Kidney epithelial cell (primary cell): Measurements from ENCODE around the gene HPCAL1. TPM values are rescaled to one million over a fixed set of nuclear protein-coding genes. Genes with fewer than 3 reads are reported as not detected.

Experiments
- DNase-seq: peaks from one replicate; pipeline ENCODE4 v3.0.0-alpha.2; 2010; ENCODE audit warnings: low read depth
- H3K27me3 ChIP-seq: 2 replicates; pipeline ENCODE4 v1.6.0; 2011; ENCODE audit warnings: low read length; ENCODE audit not compliant: control insufficient read depth, insufficient read depth
- H3K36me3 ChIP-seq: 2 replicates; pipeline ENCODE4 v1.5.1; 2011; ENCODE audit warnings: low read length; ENCODE audit not compliant: control insufficient read depth, insufficient read depth
- H3K4me3 ChIP-seq: 2 replicates; pipeline ENCODE4 v1.5.1; 2011; ENCODE audit warnings: low read depth, mild to moderate bottlenecking, control low read depth, low read length
- total RNA-seq: library from RNA; depleted of rRNA; stranded (reverse); fragments of >200 nt; gene quantifications from 2 replicates; pipeline ENCODE4 v1.2.3, GENCODE V29; 2015
- TF ChIP-seq, protein P1 (sequence below): IDR thresholded peaks from 2 replicates; pipeline ENCODE4 v1.5.1; 2011; ENCODE audit warnings: mild to moderate bottlenecking, moderate library complexity, low read length, control low read depth, inconsistent platforms; ENCODE audit not compliant: insufficient read depth, poor library complexity, severe bottlenecking

The HPCAL1 gene
- total RNA-seq, 1 donor from 2014 or later: 33.7 TPM

DNA sequence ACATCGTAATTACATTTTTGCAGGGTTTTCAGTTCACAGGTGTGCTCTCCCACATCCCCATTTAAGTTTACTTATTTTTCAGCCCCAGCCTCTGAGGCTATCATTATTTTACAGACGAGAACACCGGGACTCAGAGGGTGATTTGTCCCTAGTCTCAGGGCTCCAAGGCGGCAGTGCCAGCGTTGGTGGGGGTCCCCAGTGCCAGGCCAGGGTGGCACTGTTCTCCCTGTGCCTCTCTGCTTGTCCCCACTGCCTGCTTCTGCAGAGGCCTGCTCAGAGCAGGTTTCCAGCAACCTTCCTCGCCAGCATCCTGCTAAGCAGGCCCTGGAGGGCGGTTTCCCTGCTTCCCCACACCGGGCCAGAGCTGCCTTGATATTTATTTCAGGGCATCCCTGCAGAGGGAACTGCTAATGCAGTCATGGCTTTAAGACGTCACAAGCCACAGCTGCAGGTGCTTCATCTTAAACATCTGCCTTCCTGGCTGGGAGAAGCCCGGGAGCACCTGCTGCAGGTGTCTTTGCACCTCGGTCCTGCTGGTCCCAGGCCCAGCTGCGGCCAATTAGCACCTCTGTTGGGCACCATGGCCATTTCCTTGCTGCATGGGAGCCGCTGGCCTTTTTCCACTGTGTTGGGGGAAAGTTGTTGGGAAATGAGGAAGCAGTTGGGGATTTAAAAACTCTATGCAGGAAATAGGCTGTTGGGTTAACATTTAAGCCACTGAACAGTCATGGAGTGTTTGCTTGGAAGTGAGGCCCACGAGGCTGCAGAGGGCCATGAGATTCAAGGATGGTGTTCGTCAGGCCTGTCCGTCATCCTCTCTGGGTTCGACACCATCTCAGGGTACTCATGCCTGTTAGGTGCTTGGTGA lies 22.8 kb downstream of the HPCAL1 start:
- TF ChIP-seq, protein P1, sequence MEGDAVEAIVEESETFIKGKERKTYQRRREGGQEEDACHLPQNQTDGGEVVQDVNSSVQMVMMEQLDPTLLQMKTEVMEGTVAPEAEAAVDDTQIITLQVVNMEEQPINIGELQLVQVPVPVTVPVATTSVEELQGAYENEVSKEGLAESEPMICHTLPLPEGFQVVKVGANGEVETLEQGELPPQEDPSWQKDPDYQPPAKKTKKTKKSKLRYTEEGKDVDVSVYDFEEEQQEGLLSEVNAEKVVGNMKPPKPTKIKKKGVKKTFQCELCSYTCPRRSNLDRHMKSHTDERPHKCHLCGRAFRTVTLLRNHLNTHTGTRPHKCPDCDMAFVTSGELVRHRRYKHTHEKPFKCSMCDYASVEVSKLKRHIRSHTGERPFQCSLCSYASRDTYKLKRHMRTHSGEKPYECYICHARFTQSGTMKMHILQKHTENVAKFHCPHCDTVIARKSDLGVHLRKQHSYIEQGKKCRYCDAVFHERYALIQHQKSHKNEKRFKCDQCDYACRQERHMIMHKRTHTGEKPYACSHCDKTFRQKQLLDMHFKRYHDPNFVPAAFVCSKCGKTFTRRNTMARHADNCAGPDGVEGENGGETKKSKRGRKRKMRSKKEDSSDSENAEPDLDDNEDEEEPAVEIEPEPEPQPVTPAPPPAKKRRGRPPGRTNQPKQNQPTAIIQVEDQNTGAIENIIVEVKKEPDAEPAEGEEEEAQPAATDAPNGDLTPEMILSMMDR: no peak
- H3K27me3 ChIP-seq: no peaks in the 10 kb centered on the region
- no peak for DNase-seq
- no peaks in the 10 kb centered on the region for H3K36me3 ChIP-seq
- H3K4me3 ChIP-seq: no peak overlapping the region

DNA sequence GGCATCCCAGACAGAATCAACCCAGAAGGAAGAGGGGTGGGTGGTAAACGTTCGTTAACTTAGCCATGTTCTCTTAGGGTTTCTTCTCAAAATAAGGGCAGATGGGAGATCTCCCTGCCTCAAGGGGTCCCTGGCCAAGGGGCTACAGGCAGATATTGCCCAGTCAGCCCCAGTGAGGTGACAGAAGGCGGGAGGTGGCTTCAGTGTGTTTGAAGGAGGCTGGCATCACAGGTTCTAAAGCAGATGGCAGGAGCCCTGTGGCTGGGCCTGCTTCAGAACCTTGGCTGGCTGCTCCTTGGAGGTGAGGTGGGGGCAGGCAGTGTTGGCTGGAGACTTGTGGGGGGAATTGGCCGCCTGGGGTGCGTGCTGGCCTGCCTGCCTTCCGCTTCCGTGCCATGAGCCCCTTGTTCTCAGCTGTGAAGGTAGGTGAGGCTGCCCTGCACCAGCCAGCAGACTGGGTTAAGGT lies 23.5 kb downstream of the HPCAL1 start:
- TF ChIP-seq, protein P1: no peak
- no peak overlapping the region for H3K4me3 ChIP-seq
- H3K36me3 ChIP-seq: no peaks in the 10 kb centered on the region
- H3K27me3 ChIP-seq: no peaks in the 10 kb centered on the region
- no peak for DNase-seq

DNA sequence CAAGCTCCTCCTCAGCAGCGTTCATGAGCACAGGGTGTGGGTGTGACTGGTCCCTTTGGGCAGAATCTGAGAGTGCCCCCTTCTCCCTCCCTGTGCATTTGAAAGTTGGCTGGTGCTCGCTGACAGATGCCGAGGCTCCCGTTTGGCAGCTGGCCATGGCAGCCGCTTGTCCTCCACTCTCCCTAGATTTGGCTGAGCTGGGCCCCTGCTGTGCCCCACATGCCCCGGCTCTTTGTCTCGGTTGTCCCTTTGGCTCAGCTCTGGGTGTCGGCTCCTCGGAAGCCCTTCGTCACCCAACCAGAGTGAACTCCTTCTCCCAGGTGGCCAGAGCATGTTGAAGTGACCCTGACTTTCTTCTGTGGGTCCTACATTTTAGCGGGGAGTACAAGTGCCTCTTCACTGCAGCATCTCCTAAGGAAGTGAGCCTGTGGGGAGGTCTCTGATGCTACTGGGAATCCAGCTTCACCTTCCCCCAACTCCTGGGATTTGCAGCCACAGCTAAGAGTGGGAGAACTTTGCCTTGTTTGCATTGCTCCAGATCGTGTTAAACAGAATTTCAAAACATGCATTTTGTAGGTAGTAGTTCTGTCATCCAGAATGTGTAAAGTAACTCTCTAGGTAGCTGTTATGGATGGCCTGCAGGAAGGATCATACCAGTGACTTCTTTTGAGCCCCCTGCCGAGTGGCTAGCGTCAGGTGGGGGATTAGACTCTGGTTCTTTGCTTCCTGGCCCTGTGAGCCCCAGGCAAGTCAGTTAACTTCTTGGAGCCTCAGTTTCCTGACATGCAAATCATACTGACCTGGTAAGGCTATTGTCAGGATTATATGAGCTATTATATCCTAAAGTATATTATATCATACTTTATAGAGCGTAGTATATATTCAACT lies 24.2 kb downstream of the HPCAL1 start:
- TF ChIP-seq, protein P1: no peak
- H3K36me3 ChIP-seq: no peaks in the 10 kb centered on the region
- H3K4me3 ChIP-seq: no peak overlapping the region
- no peak for DNase-seq
- H3K27me3 ChIP-seq: no peaks in the 10 kb centered on the region

DNA sequence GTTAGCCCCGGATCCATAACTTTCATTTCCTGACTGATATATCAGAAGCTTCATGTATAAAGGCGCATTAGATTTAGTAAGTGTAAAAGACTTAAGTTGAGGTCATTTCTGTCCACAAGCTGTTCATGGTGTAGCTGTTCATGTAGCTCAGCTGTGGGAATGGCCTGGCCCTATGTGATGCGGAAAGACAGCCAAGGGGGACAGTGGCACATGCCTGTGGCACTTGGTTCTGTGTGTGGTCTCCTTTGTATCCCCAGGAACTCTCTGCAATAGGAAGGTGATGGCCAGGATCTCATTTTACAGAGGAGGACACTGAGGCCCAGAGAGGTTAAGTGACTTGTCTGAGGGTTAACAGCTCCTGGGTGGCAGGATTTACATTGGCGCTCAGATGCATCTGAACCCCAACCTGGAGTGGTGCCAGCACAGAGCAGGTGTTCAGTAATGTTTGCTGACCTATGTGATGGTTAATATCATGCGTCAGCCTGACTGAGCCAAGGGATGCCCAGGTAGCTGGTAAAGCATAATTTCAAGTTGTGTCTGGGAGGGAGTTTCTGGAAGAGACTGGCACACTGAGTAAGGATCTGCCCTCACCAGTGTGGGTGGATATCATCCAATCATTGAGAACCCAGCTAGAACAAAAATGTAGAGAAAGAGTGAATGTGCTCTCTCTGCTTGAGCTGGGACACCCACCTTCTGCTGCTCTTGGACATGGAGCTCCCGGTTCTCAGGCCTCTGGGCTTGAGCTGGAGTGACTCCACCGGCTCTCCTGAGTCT lies 25.4 kb downstream of the HPCAL1 start:
- no peaks in the 10 kb centered on the region for H3K36me3 ChIP-seq
- no peak for DNase-seq
- no peaks in the 10 kb centered on the region for H3K27me3 ChIP-seq
- no peak overlapping the region for H3K4me3 ChIP-seq
- TF ChIP-seq, protein P1: no peak

DNA sequence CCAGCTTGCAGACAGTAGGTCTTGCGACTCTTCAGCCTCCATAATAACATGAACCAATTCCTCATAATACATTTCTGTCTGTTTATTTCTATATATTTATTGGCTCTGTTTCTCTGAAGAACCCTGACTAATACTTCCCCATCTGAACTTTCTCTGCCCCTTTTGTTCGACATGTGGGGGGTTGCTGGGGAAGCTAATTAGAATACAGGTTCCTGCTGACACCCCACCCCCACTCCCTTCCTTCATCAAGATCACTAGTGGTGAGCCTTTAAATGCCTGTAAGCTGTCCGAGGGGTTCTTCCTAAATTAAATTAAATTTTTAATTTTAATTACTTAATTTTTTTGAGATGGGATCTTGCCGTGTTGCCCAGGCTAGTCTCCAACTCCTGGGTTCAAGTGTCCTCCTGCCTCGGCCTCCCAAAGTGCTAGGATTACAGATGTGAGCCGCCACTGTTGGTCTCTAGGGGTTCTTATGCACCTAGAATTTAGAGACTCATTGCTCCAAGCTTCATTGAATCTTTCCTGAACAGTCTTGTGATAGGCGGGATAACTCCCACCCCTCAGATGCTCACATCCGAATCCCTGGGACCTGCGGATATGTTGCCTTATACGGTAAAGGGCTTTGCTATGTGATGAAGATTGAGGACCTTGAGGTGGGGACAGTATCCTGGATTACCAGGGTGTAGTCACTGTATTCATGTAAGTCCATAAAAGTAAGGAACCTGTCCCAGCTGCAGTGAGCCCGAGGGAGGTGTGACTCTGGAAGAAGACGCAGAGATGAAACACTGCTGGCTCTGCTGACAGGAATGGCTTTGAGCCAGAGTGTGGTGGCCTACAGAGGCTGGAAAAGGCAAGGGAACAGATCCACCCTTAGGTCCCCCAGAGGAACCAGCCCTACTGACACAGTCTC lies 26.2 kb downstream of the HPCAL1 start:
- Histone ChIP-seq H3K4me3 (no peak overlapping the region), H3K27me3 (no peaks in the 10 kb centered on the region)
- DNase-seq: no peak

More for the DNA sequence above, 26.2 kb downstream of the HPCAL1 start:
- TF ChIP-seq, protein P1: no peak
- H3K36me3 ChIP-seq: no peaks in the 10 kb centered on the region
